ENCODE results near the gene DAPP1.
A peak's percentile ranks its signal among the peaks of the same experiment; 100 is the strongest.

Gene DAPP1

DNA sequence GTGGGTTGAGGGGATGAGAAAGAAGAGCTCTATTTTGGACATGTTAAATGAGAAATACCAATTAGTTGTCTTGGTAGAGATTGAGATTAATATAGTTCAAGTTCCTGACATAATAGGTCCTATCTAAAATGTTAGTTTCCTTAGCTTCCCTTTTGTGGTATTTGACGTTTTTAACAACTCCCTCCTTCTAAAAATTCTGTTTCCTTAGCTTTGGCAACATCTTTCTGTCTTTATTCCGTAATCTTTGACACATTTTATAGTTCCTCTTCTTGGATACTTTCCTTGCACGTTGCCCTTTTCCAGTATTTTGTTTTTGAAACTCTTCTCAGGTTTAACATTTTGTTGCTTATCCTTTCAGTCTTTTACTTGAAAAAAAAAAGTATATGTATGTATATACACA is 40.7 kb downstream of the DAPP1 start:
- DNase-seq = no peak

DNA sequence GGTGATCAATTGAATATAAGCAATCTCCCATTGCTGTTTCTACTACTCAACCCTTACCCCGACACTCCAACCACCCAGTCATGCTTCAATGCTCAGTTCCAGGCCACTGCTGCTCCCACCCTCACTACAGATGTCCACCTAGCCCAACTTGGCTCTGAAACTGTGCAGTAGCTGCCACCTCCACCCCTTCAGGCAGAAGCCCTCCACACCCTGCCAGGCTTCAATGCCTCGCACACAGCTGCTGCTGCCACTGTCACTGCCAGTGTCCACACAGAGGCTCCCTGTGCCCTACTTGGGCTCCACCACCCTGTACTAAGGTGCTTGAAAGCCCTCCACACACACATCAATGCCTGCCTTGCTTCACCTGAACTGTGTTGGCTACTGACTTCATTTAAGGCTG is 43.0 kb downstream of the DAPP1 start:
- no peak for DNase-seq

DNA sequence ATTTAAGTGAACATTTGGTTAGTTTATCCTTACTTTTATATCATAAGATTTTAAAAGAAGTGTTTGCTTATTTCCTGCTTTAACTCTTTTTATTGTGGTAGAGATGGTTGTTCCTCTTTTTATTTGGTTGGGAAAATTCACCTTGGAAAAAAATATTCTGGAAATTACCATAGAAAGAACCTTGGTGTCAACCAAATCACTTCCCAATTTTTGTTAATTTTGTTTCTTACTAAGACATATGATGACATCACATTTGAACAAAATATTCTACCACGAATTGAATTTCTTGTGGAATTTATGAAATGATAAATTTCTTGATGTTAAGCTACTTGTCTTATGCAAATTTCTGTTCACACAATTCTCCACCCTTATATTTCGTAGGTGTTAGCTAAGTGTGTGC is 43.9 kb downstream of the DAPP1 start:
- no peak for DNase-seq

DNA sequence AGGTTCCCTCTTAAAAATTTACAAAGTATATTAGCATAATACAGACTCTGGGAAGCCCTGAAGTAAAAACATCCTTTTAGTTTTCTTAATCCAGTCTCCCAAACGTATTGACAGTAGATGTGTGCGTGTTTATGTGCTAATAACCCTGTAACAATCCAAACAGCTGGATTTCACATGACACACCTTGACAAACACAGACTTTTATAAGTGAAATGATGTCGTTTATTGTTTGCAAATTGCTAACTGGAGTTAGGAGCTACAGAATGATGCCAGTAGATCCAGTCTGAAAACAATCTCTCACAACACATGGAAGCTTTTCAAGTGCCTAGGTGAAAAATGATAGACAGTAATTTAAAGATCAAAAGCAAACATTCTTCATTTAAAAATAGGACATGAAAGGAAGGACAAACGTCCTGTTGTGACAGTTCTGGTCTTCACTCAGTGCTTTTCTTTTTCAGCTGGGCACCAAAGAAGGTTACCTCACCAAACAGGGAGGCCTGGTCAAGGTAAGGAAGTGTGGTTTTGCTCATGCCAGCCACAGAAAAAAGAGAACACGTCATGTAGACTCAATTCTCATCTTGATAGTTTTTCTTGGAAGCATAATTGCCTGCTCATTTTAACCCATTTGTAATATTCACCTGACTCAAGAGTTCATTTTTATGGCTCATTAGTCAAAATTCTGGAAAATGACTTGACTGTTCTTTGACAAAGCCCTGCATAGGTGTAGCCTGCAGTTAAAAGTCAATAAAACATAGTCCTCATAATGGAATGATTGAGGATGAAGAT is 44.7 kb downstream of the DAPP1 start:
- no peak for DNase-seq

DNA sequence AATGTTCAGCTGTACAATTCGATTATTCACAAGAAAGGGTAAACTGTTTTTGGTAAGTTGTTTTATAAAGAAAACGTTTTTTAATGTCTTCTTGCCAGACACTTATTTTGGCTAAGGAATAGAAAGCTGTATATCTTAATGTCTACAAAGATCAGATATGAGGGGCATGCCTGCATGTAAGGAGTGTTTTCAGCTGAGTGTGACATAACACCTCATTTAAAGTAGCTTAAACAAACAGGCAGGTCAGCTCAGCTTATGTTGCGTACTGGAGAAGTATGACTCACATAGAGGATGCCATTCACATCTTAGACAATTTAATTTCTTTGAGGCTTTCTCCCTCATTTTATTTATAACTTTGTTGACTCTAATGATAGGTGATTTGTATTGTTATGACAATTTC is 47.2 kb downstream of the DAPP1 start:
- DNase-seq = no peak

DNA sequence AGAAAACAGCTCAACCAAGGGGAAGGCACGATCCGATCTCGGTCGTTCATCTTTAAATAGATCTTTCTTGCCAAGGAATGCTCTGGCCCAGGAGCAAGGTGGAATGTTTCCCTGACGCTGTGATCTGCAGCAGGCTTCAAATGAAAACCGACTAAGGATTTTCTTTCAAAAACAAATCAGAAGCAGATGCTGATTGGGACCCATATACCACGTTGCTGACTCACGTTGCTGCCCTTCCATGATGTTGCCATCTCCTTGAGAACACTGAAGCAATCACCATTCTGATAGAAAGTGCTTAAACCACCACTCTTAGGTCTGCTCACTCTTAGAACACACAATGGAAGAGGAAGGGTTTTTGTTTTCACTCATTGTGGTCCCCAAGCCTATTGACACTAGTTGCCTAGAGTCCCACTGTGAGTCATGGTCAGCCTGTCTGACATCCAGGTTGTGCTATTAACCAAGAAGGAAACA is 51.5 kb downstream of the DAPP1 start:
- DNase-seq = no peak

DNA sequence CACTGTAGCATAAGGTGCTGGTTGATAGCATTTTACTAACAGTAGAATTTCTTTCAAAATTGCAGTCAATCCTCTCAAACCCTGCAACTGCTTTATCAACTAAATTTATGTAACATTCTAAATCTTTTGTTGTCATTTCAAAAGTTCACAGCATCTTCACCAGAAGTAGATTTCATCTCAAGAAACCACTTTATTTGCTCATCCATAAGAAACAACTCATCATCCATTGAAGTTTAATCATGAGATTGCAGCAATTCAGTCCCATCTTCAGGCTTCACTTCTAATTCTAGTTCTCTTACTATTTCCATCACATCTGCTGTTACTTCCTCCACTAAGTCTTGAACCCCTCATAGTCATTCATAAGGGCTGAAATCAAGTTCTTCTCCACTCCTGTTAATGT is 55.9 kb downstream of the DAPP1 start:
- DNase-seq = no peak

DNA sequence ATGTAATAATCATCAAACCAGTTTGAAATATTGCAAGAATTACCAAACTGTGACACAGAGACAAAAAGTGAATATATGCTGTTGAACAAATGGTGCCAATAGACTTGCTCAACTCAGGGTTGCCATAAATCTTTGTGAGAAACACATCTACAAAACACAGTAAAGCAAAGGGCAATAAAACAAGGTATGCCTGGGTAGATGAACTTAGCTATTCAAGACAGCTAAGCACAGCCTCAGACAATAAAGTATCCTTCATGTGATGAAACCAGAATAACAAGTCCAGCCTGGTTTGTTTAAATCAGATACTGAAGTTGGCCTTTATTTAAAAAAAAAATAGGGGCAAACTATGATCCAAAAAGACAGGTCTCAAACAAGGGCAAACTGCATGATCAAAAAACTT is 58.4 kb downstream of the DAPP1 start:
- no peak for DNase-seq

DNA sequence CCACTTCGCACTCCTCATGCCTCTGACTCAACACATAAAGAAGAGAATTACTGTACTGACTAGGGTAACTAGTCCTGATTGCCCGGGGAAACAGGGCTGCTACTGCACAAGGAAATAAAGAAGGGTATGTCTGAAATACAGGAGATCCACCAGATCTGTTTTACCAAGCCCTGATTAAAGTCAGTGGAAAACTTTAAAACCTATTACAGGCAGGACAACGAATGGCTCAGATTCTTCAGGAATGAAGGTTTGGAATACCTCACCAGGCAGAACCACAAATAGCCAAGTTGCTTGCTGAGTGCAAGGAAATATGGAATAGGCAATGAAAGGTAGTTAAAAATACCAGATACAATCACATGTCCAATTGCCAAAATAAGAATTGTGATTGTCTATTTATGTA is 60.3 kb downstream of the DAPP1 start:
- no peak for DNase-seq

DNA sequence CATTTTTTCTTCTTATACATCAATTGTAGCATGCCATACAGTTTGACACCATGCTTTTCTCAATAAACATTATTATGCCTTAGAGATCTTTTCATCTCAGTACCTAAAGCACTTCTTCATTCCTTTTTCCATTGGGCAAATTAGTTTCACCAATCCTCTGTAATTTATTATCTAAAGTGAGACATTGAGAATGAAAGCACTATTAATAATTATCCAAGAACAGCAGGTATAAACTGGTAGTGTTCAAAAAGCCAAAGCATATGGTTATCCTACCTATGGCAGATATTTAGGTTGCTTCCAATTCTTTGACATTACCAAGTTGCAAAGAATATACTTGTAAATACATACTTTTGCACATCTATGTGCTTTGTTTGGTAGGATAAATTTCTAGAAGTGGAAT is 62.0 kb downstream of the DAPP1 start:
- DNase-seq = no peak

DNA sequence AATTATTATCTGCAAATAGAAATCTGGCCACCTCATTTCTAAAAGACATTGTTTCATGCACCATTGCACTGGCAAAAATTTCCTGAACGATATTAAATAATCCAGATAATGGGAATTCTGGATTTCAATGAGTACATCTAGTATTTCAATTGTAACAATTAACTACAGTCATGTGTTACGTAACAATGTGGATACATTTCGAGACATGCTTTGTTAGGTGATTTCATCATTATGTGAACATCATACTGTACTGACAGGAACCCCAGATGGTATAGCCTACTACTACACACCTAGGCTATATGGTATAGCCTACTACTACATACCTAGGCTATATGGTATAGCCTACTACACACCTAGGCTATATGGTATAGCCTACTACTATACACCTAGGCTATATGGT is 62.8 kb downstream of the DAPP1 start:
- DNase-seq = no peak

DNA sequence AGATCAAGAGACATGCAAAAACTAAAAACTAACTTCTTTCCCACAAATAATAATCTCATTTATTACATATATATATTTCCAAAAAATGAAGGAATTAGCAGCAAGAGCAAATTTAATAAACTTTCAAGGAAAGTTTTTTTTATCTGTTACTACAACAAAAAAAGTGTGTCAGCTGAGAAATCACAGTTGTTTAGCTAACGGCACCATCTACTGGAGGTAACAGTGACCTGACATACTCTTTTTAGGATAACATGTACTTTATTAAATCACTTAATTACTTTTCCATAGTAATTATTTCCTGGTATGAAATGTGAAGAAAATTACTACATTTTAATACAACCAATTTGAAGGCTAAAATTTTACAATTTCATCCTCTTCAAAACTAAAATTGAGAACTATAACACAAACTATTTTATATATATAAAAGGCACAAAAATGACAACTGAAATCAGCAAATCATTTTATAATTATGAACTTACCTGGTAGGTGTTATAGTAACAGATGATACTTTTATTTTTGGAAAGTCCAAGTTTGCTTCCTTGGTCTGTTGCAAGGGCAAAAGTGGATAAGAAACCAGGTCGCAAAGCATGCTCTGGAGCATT is 68.5 kb downstream of the DAPP1 start:
- peak; percentile 12 for DNase-seq

DNA sequence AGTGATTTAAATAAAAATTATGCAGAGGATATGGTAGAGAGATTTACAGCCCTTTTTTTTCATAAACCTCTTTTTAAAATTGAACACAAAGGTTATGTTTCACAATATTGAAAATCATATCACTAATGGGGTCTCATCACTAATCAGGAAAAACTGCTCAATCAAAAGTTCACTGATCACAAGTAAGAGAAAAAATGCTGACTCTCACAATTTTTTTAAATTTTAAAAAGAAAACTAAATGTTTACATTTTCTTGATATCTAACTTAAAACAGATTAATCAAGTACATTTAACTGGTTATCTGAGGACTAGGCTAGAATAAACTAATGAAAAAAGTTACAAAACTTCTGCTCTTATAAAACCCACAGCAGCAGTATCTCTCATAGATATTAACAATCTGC is 69.1 kb downstream of the DAPP1 start:
- DNase-seq = no peak

DNA sequence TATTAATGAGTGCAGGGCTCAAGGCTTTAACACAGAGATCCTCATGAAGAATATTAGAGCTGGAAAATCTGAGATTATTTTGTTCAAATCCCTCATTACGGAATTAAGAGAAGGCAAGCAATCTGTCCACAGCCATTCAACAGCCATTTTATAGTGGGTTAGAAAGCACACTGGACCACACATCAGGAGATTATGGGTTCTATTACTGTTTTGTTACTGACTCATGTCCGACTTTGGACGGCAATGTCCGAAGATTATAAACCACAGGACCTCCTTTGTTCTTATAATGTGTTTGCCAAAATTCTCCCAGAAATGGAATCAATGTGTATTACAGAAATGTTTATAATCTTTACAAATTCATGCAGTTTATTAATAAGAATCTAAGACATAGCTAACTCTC is 69.5 kb downstream of the DAPP1 start:
- DNase-seq = no peak

DNA sequence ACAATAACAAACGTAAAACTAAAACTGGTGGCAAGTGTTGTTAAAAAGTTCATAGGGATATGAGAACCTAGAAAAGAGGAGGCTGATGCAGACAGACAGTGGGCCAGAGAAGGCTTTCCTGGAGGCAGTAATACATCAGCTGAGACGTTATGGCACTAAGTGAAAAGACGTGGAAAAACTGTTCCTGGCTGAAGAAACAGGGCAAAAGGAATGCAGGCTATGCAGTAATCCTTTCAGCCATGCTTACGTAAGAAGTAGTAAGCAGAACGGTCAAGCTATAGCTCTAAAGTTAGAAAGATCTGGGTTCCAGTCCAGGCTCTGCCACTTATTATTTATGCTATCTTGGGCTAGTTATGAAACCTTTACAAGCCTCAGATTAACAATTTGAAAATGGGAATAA is 71.2 kb downstream of the DAPP1 start:
- DNase-seq = no peak

DNA sequence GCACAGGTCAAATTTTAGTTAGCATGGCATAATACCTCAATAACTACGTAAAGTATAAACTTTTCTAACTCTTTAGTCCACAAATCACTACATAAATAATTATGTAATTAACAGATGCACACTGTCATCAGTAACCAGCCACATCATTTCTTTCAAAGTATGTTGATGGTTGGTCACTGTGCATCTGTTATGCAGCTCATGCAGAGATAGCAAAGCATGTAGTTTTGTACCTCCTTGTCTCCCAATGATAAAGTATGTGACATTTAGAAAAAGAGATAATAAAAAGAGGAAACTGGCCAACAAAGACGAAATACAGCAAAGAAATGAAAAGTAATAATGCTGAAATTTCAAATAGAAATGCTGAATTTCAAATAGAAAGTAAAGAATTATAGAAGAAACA is 74.7 kb downstream of the DAPP1 start:
- no peak for DNase-seq

DNA sequence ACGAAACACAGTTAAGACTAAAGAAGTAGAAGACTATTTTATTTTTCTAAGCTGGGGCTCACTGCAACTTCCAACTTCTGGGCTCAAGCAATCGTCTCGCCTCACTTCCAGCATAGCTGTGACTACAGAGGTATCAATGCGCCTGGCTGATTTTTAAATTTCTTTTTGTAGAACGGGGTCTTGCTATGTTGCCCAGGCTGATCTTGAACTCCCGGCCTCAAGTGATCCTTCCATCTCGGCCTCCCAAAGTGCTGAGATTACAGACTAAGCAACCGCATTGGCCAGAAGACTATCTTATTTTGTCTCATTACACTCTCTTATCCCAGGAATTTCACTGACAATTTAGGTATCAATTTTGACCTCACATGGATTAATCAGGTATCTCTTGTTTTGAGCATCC is 76.4 kb downstream of the DAPP1 start:
- no peak for DNase-seq

DNA sequence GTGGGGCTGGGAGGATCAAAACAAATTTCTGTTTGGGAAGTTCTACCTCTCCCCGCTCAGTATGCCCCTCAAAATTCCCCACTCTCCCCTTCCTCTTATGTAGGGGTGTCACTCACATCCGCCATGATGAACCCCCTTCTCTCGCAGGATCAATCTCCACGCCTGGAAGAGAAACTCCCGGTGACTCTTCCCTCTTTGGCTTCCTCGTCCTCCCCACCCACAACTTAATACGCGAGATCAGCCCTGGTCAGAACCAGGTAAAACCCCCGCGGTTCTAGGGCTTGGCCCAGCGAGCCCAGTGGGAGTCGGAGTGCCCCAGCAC is 77.2 kb downstream of the DAPP1 start:
- DNase-seq = no peak

DNA sequence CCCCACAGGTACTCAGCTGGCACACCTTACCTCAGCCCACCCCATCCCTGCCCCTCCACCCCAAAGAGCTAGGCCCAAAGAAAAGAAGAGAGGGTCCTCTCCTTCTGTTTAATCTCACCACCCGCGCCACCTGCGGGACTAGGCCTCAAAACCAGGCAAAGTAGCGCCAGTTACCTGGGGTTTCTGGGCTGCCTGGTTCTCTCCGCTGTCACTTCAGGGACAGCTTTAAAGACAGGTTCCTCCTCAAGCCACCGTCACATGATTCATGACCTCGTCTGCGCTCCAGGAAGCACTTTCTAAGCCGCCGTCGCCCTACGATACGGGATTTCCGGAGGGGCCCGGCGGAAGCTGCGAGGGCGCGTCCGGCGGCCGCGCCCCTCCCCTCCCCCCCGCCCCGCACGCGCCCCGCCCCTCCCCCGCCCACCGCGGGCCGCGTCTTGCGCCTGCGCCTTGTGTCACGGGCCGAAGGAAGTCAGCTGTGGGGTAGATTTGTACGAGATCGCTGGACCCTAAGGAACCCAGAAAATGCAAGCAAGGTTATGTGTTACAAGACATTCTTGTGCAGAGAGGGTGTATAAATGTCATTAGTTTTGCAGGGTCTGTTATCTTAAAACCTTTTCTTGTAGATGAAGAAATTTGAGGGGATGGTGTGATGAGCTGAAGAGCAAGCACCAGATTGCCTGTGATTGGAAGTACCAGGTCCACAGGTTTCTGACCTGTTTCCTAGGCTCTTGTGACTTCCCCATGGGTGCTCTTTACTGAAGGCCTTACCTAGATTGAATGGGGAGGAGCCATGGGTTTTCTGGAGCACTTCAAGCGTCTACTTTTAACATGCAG is 77.8 kb downstream of the DAPP1 start, which contains the start of gene LAMTOR3:
Gene LAMTOR3 (minus strand): TSS at position 267 of the 837 bp plus-strand sequence. CDS start 464 bp downstream, outside the sequence.
- DNase-seq = peak; percentile 84

DNA sequence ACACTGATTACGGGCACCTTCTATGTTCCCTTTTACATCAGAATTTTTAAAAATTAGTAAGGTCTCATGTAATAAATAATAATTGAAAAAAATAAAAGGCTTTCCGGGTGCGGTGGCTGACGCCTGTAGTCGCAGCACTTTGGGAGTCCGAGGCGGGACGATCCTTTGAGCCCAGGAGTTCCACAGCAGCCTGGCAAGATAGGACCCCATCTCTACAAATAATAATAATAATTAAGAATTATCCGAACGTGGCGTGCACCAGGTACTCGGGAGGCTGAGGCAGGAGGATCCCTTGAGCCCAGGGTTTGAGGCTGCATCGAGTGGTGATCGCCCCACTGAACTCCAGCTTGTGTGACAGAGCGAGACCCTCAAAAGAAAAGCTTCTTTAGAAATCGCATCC is 78.4 kb downstream of the DAPP1 start:
- no peak for DNase-seq

DNA sequence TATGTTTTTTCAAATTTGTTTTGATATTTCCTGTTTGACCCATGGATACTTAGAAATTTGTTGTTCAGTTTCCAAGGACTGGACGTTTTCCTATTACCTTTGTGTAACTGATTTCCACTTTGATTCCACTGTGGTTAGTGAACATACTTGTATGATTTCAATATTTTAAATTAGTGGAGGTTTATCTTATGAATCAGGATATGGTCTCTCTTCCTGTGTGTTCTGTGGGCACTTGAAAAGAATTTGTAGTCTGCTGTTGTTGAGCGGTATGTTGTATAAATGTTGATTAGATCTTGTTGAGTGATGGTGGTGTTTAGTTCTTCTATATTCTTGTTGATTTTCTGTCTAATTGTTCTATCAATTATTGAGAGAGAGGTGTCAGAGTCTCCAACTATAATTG is 98.8 kb downstream of the DAPP1 start:
- DNase-seq = no peak

DNA sequence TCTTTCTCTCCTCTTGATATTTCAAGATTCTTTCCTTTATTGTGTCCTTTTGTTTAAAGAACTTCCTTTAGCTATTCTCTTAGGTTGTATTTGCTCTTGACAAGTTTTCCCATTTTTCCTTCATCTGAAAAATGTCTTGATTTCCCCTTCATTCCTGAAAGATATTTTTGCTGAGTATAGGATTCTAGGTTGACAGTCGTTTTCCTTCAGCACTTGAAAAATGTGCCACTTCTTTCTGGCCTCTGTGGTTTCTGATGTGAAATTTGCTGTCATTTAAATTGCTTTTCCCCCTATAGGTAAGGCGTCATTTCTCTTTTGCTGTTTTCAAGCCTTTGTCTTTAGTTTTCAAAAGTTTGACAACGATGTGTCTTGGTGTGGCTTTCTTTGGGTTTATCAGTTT is 100.9 kb downstream of the DAPP1 start:
- DNase-seq = no peak

DNA sequence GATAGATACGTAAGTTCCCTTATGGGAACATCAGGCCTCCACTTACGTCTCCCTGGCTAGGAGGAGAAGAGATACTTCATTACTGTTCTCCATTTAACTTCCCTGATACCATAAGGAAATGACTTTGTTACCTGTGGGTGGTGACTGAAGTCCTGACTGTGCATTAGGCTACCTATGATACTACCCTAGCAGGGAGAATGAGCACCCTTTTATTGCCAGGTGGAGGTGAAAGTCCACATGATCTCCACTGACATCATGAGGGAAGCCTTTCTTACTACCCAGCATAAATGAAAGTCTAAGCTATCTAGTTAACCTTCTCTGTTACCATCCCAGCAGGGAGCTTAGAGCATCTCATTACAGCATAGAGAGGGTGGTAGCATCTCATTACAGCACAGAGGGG is 102.0 kb downstream of the DAPP1 start:
- no peak for DNase-seq
